ENCODE measurements around the gene BMS1. TPM values are rescaled to one million over a fixed set of nuclear protein-coding genes. Genes with fewer than 3 reads are reported as not detected.

BMS1 gene
- total and polyA plus RNA-seq, 2 of the 8 experiments (the other 6 are each of a cell fraction or from before 2014, with no cell fraction given), result 3.7 to 34.6 TPM

- TF ChIP-seq HDAC2 (IDR thresholded peaks at IDR 0.05; ENCODE audit: borderline replicate concordance in 1 of 2, low read depth in 2 of 2, low read length in 2 of 2) (no peak), ASH2L (IDR thresholded peaks at IDR 0.05; ENCODE audit: low read length) (no peak), EGR1 (IDR thresholded peaks at IDR 0.05; ENCODE audit: borderline replicate concordance, low read depth, low read length) (no peak), SUZ12 (IDR thresholded peaks at IDR 0.05; ENCODE audit: low read length) (no peak), JUND (IDR thresholded peaks at IDR 0.05; ENCODE audit: low read length) (no peak)
Observed at GRCh38 chr10:42790835-42791234, 8.2 kb downstream of the BMS1 start (continued).
